GM15510 (cell line): ENCODE data around the gene PLCL2.
A peak's percentile ranks its signal among the peaks of the same experiment; 100 is the strongest.

Source experiments
- POLR2A ChIP-seq: IDR thresholded peaks from 3 replicates; pipeline ENCODE4 v1.6.1; 2011; ENCODE audit warnings: borderline replicate concordance; ENCODE audit not compliant: insufficient read length; ENCODE audit errors: extremely low read depth

The PLCL2 gene

DNA sequence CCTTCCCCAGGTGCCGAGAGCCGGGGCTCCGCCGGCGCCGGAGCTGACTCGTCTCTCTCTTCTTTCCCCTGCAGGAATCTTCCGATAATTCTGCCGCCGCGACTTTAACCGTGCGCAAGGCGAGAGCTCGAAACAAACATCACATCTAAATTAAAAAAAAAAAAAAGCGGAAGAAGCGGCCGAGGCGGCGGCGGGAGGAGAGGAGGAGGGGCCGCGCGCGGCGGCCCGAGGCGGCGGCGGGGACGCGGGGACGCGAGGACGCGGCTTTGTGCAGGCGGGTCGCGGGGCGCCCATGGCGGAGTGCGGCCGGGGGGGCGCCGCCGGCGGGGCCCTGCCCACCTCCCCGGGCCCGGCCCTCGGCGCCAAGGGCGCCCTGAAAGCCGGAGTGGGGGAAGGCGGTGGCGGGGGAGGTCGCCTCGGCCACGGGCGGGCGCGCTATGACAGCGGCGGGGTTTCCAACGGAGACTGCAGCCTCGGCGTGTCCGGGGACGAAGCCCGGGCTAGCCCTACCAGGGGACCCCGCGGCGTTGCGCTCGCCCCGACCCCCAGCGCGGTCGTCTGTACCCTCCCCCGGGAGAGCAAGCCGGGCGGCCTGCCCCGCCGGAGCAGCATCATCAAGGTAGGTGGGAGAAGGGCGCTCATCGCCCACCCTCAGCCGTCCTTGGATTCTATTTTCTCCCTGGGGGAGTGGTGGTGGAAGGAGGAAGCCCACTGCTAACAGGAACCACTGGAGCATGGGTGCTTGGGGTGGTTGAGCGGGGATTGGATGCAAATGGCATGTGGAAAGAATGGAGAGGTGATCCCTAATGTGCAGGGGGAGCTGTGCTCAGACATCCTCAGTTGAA, at the start of gene PLCL2:
Gene PLCL2 (plus strand): TSS at position 208 of the 845 bp plus-strand sequence. CDS start 85 bp downstream, at position 293.
- TF ChIP-seq POLR2A, result peak; percentile 13

- TF ChIP-seq POLR2A, result no peak
Measured at GRCh38 chr3:16836505-16837237, 48.1 kb upstream of the PLCL2 start.

DNA sequence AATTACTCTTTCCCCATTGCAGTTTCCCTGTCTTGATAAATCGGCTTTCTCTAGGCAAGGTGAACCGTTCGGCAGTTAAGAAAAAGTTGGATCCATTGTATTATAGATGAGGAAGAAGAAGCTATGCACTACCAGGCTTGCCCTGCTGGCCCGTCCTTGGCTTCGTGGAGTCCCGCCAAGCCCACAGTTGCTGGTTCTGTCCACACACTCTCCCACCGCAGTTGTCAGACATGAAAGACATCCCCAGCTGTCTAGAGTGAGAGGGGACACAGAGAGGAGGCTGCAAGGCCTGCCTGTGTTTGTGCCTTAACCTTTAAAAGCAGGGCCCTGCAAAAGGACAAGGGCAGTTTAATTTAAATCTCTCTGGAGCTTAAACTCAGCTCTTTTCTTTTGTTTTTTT, 47.2 kb upstream of the PLCL2 start:
- TF ChIP-seq POLR2A, result no peak

DNA sequence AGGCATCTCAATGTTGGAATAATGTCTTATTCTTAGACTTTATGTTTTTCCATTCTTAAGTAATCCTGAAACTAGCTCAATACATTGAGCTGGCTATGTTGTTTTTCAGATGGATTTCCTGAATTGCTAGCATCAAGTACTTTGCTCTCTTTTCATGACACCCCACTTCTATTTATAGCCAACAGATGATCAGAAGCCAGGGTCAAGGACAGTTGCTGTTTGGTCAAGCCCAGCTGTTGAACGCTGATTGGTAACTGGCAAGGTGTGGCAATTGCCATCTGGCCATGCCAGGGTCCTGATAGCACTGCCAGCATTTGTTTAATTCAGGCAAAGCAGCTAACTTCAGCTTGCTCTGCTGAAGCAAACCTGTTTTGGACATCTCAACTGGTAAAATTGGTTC, 46.2 kb upstream of the PLCL2 start:
- no peak for TF ChIP-seq POLR2A

DNA sequence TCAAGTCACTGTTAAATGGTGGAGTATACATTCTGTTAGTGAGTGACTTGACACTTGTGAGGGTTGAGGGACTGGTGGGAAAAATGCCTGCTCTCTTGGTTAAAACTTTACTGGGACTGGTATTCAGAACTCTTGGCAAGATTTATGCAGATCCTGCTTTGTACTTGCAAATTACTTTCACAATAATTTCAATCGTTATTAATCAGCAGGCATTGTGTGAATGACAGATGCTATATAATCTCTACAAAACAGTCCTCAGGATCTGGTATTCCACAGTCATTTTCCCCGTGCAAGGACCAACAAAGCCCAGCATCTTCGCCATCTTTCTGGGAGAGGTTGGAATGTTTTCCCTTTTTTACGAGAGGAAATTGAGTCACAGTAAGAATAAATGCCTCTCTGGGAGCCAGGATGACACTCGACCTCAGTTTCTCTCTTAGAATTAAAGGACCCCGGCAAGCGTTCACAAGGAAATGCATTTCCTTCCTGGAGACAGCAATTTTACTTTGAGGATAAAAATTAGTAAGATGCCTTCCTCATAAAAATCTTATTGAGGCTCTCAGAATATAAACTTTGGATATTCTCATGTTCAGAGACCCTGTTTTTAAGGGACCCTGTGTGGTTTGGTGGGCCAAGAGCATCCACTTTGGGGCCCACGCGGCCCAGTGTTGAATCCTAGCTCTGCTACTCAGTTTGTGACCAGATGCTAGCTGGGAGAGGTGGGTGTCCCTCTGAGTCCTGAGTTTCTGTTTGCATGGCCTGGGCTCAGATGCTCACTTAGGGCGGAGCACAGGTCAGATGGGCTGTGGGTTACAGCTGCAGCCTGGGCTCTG, 45.3 kb upstream of the PLCL2 start:
- no peak for TF ChIP-seq POLR2A

- no peak for TF ChIP-seq POLR2A
Measured at GRCh38 chr3:16840101-16840424, 44.7 kb upstream of the PLCL2 start.

GRCh38 chr3:16841041-16841753, 43.6 kb upstream of the PLCL2 start:
- no peak for TF ChIP-seq POLR2A

- no peak for TF ChIP-seq POLR2A
Measured at GRCh38 chr3:16841904-16842271, 42.9 kb upstream of the PLCL2 start.

- TF ChIP-seq POLR2A, result no peak
Measured at GRCh38 chr3:16842272-16843270, 42.2 kb upstream of the PLCL2 start.

GRCh38 chr3:16844222-16844621, 40.5 kb upstream of the PLCL2 start:
- TF ChIP-seq POLR2A, result no peak

- TF ChIP-seq POLR2A, result no peak
Measured at GRCh38 chr3:16844791-16845190, 40.0 kb upstream of the PLCL2 start.

DNA sequence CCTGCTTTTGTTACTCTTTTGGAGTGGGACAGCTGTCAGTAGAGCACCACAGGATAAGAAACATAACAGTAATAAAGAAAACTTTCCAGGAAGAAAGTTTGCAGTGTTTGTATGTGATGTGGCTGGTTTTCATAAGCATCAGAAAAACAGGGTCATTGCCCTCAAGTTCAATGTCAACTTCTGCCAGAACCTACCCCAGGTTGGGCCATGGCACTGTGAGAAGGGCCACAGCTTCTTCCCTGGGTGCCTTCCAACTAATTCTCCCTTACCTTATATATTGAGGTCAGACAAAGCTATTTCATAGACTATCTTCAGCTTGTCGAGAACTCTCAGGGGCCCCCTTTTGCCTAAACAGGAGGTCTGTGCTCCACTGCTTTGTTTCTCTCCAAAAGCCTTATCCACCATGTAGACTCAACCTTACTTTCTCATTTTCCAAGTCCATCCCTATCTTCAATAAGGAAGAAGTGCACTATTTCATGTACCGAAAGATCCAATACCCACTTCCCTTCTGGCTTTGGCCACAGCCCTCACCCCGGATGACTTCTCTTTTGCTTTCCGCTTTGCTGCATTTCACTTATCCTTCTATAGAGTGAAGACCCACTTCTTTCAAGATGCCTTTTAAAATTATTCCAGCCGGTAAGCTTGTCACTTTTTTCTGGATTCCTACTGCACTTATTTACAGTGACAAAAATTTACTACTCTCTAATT, 38.2 kb upstream of the PLCL2 start:
- no peak for TF ChIP-seq POLR2A

GRCh38 chr3:16848007-16848406, 36.7 kb upstream of the PLCL2 start:
- no peak for TF ChIP-seq POLR2A
